ENCODE results near the gene ALOX12.
"Not testable (repeated sequence)": the region's sequence is repeated elsewhere in the genome, so short reads cannot be mapped to it uniquely, and the experiment has no call there.

The ALOX12 gene

GRCh38 chr17:7046725-7047397 is 51.0 kb downstream of the ALOX12 start:
- peak; percentile 10 for DNase-seq

- no peak for DNase-seq
Observed at GRCh38 chr17:7047566-7047965, 51.7 kb downstream of the ALOX12 start.

GRCh38 chr17:7048968-7049367 is 53.1 kb downstream of the ALOX12 start:
- DNase-seq: no peak

- not testable (repeated sequence) for DNase-seq
Observed at GRCh38 chr17:7050583-7050982, 54.7 kb downstream of the ALOX12 start.

- DNase-seq: no peak
Observed at GRCh38 chr17:7056386-7056785, 60.5 kb downstream of the ALOX12 start.

GRCh38 chr17:7058831-7059447 is 63.1 kb downstream of the ALOX12 start:
- DNase-seq: no peak

All from NCI-H524 treated with DMSO at 0.1 percent for 48 hours (cell line).